ENCODE data around the gene FUT8.

FUT8 gene

DNA sequence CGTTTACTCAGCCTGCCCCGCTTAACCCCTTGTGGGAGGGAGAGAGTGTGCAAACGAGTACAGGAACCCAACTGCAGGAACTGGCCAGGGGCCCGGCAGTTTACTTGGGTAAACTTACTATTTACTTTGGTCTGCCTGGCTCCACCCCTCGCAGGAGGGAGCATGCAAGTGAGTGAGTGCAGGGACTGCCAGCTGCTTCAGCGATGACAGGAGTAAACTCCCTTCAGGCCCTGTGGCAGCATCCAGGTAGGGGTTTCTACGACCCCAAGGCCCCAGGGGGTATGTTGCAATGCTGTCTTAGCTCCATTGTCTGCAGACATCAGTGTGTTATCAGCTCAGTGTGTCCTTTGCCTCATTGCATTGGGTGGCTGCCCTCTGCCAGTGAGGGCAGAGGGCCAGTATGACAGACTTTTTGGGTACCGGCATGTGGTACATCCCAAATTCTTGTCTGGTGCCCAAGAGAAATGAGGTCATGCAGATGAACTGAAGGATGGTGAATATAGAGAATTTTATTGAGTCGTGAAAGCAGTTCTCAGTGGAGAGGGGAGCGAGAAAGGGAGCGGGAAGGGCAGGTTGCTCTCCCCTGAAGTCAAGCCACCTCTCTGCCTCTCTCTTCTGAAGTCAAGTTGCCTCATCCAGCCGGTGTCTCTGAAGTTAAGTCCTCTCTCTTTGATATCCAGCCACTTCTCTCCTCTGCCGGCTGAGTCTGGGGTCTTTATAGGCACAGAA lies 181.8 kb downstream of the FUT8 start:
- TF ChIP-seq, protein P1, sequence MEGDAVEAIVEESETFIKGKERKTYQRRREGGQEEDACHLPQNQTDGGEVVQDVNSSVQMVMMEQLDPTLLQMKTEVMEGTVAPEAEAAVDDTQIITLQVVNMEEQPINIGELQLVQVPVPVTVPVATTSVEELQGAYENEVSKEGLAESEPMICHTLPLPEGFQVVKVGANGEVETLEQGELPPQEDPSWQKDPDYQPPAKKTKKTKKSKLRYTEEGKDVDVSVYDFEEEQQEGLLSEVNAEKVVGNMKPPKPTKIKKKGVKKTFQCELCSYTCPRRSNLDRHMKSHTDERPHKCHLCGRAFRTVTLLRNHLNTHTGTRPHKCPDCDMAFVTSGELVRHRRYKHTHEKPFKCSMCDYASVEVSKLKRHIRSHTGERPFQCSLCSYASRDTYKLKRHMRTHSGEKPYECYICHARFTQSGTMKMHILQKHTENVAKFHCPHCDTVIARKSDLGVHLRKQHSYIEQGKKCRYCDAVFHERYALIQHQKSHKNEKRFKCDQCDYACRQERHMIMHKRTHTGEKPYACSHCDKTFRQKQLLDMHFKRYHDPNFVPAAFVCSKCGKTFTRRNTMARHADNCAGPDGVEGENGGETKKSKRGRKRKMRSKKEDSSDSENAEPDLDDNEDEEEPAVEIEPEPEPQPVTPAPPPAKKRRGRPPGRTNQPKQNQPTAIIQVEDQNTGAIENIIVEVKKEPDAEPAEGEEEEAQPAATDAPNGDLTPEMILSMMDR (IDR thresholded peaks at IDR 0.05; ENCODE audit: low read length, missing control alignments) = no peak
- H3K4me3 ChIP-seq (replicated peaks; ENCODE audit: low read depth, low read length) = no peak overlapping the region
- no peak for DNase-seq (ENCODE audit: low read depth)

DNA sequence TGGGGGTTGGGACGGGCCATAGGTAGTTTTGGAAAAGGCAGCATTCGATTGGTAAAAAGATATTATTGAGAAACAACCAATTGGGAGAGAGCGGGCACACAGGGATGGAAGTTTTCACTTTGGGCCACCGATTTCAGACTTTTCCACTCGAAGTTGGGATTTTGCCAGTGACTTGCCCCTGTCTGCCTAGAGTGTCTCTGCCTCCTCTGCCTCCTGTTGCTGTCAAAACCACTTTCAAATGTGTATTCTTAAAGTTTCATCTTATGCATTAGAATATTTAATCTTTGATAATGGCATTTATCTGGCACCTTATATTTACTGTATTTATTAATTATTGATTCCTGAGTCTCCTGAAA lies 182.3 kb downstream of the FUT8 start:
- H3K4me3 ChIP-seq (replicated peaks; ENCODE audit: low read depth, low read length) = no peak overlapping the region
- no peak for DNase-seq (ENCODE audit: low read depth)
- TF ChIP-seq, protein P1 (IDR thresholded peaks at IDR 0.05; ENCODE audit: low read length, missing control alignments) = no peak

DNA sequence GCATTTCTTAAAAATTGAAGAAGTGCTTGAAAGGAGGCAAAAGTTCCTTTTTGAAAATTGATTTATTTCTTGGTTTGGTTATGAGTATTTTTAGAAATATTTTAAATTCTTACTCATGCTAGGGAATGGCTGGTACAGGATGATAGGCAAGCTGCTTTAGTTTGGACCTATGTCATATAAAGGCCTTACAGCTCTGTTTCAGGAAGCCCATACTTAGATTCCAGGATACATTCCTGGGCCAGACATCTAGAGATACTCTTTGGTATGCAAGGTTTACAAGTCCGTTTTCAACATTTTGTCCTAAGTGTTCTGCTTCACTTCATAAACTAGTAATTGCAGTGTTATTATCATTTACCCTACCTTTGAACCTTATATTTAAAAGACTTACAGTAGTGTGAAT lies 186.8 kb downstream of the FUT8 start:
- peak; percentile 32 for DNase-seq (ENCODE audit: low read depth)
- TF ChIP-seq, protein P1 (IDR thresholded peaks at IDR 0.05; ENCODE audit: low read length, missing control alignments) = no peak
- H3K4me3 ChIP-seq (replicated peaks; ENCODE audit: low read depth, low read length) = no peak overlapping the region

DNA sequence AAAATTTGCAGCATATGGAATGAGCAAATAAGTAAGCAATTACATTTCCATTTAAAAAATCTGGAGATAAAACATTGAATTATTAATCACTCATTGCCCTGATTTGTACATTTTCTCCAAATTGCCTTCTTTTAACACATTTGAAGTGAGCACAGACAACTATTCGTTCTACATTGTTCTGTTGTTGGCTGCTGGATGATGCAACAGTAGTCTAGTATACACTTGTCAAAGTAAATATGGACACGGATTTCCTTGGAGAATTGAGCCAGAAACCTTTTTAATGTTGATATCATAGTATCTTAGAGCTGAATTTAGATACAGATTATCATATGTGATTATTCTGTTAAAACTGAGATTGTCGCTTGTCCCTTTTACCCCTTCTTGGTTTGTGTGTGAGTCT lies 188.2 kb downstream of the FUT8 start:
- H3K4me3 ChIP-seq (replicated peaks; ENCODE audit: low read depth, low read length) = no peak overlapping the region
- TF ChIP-seq, protein P1 (IDR thresholded peaks at IDR 0.05; ENCODE audit: low read length, missing control alignments) = no peak
- DNase-seq (ENCODE audit: low read depth) = peak; percentile 15

DNA sequence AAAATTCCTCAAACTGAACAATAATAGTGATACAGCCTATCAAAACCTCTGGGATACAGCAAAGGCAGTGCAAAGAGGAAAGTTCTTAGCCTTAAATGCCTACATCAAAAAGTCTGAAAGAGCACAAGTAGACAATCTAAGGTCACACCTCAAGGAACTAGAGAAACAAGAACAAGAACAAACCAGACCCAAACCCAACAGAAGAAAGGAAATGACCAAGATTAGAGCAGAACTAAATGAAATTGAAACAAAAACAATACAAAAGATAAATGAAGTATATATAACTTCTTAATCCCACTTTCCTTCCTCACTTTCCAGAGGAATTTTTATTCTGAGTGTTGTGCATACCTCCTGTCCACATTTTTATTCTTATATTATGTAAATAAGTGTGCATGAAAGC lies 192.0 kb downstream of the FUT8 start:
- H3K4me3 ChIP-seq (replicated peaks; ENCODE audit: low read depth, low read length) = no peak overlapping the region
- TF ChIP-seq, protein P1 (IDR thresholded peaks at IDR 0.05; ENCODE audit: low read length, missing control alignments) = no peak
- DNase-seq (ENCODE audit: low read depth) = no peak

DNA sequence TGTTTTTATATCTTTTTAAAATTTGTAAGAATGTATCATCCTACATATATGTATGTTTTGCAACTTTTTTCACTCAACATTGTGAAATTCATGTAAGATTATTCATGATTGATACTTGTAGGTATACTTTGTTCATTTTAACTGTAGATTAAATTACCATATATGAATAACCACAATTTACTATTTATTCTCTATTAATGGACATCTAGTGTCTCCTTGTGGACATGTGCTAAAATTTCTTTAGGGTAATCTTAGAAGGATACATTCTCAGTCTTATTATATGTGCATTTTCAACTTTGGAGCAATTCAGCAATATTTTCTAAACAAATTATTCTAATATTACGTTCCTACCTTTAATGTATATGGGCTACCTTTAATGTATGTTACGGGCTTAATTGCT lies 192.4 kb downstream of the FUT8 start:
- no peak overlapping the region for H3K4me3 ChIP-seq (replicated peaks; ENCODE audit: low read depth, low read length)
- peak; percentile 11 for DNase-seq (ENCODE audit: low read depth)
- TF ChIP-seq, protein P1 (IDR thresholded peaks at IDR 0.05; ENCODE audit: low read length, missing control alignments) = peak; percentile 7

DNA sequence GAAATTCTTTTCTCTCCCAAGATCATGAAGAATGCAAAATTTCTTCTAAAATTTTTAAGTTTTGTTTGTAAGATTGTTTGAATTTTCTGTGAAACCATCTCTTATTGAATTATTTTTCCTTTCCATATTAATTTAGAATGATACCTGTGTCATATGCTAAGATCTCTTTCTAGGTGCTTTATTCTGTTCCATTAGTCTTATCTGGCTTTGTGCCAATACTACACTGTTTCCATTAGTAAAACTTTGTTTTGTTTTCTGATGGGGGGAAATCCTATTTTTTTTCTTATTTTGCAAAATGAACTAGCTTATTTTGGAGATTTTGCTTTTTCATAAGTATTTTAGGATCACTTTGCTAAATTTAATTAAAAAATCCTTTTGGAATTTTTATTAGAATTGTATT lies 193.9 kb downstream of the FUT8 start:
- DNase-seq (ENCODE audit: low read depth) = no peak
- TF ChIP-seq, protein P1 (IDR thresholded peaks at IDR 0.05; ENCODE audit: low read length, missing control alignments) = no peak
- H3K4me3 ChIP-seq (replicated peaks; ENCODE audit: low read depth, low read length) = no peak overlapping the region
